SK-N-SH treated with all-trans-retinoic acid at 6 μM for 48 hours (cell line): Measurements from ENCODE around the gene ZSCAN1.

ENCODE experiments used
- ATAC-seq: fragments of 200-7000 bp; cut with Tn5 transposase; 3 replicates; pipeline ENCODE4 v1.9.1; 2020; ENCODE audit warnings: mild to moderate bottlenecking, moderate library complexity
- ARNTL ChIP-seq: fragments of 450-650 bp; formaldehyde crosslinking; IDR thresholded peaks from 2 replicates; pipeline ENCODE4 v1.5.0; 2020; ENCODE audit warnings: low read depth, mild to moderate bottlenecking, moderate library complexity, borderline replicate concordance
- CSDC2 ChIP-seq: fragments of 250-450 bp; sonication (Bioruptor Pico); IDR thresholded peaks from 2 replicates; pipeline ENCODE4 v1.5.0; 2020; ENCODE audit warnings: mild to moderate bottlenecking, moderate library complexity
- ESRRG ChIP-seq: fragments of 250-450 bp; sonication (Bioruptor Pico); IDR thresholded peaks from 2 replicates; pipeline ENCODE4 v1.6.1; 2021; ENCODE audit warnings: mild to moderate bottlenecking
- GLIS3 ChIP-seq: fragments of 250-450 bp; sonication (Bioruptor Pico); IDR thresholded peaks from 2 replicates; pipeline ENCODE4 v1.5.0; 2020; ENCODE audit warnings: mild to moderate bottlenecking, moderate library complexity
- ISL1 ChIP-seq: fragments of 250-450 bp; sonication (Bioruptor Pico); IDR thresholded peaks from 2 replicates; pipeline ENCODE4 v2.1.2; 2022; ENCODE audit warnings: mild to moderate bottlenecking, moderate library complexity
- OSR1 ChIP-seq: fragments of 250-450 bp; sonication (Bioruptor Pico); IDR thresholded peaks from 2 replicates; pipeline ENCODE4 v1.8.0; 2022; ENCODE audit warnings: moderate library complexity, mild to moderate bottlenecking, inconsistent platforms
- PATZ1 ChIP-seq: fragments of 250-450 bp; sonication (Bioruptor Pico); IDR thresholded peaks from 2 replicates; pipeline ENCODE4 v1.8.0; 2020; ENCODE audit warnings: mild to moderate bottlenecking, moderate library complexity, borderline replicate concordance
- PPARA ChIP-seq: fragments of 250-450 bp; sonication (Bioruptor Pico); IDR thresholded peaks from 2 replicates; pipeline ENCODE4 v1.5.0; 2020; ENCODE audit warnings: mild to moderate bottlenecking, borderline replicate concordance
- RARB ChIP-seq: fragments of 250-450 bp; sonication (Bioruptor Pico); IDR thresholded peaks from 2 replicates; pipeline ENCODE4 v1.8.0; 2021; ENCODE audit warnings: mild to moderate bottlenecking, moderate library complexity
- SNAI2 ChIP-seq: fragments of 250-450 bp; sonication (Bioruptor Pico); IDR thresholded peaks from 2 replicates; pipeline ENCODE4 v1.5.0; 2020; ENCODE audit warnings: mild to moderate bottlenecking, moderate library complexity
- TCF4 ChIP-seq: fragments of 250-450 bp; sonication (Bioruptor Pico); IDR thresholded peaks from 2 replicates; pipeline ENCODE4 v1.8.0; 2021; ENCODE audit warnings: mild to moderate bottlenecking, moderate library complexity, borderline replicate concordance
- TOX ChIP-seq: fragments of 250-450 bp; sonication (Bioruptor Pico); IDR thresholded peaks from 2 replicates; pipeline ENCODE4 v1.8.0; 2021; ENCODE audit warnings: mild to moderate bottlenecking, moderate library complexity, borderline replicate concordance
- TSHZ2 ChIP-seq: fragments of 250-450 bp; sonication (Bioruptor Pico); IDR thresholded peaks from 2 replicates; pipeline ENCODE4 v1.5.0; 2020; ENCODE audit warnings: mild to moderate bottlenecking, moderate library complexity
- ZC3H10 ChIP-seq: fragments of 250-450 bp; sonication (Bioruptor Pico); IDR thresholded peaks from 2 replicates; pipeline ENCODE4 v1.5.1; 2021; ENCODE audit warnings: mild to moderate bottlenecking, moderate library complexity
- ZFP3 ChIP-seq: fragments of 250-450 bp; sonication (Bioruptor Pico); IDR thresholded peaks from 2 replicates; pipeline ENCODE4 v1.5.0; 2020; ENCODE audit warnings: mild to moderate bottlenecking, moderate library complexity
- ZFP30 ChIP-seq: fragments of 450-650 bp; formaldehyde crosslinking; IDR thresholded peaks from 2 replicates; pipeline ENCODE4 v1.5.0; 2022; ENCODE audit warnings: mild to moderate bottlenecking, moderate library complexity
- ZNF565 ChIP-seq: fragments of 450-650 bp; formaldehyde crosslinking; conservative IDR thresholded peaks from 2 replicates; pipeline ENCODE4 v1.5.0; 2020; ENCODE audit warnings: low read depth, mild to moderate bottlenecking, moderate library complexity
- ZNF70 ChIP-seq: fragments of 450-650 bp; formaldehyde crosslinking; IDR thresholded peaks from 2 replicates; pipeline ENCODE4 v1.5.0; 2020; ENCODE audit warnings: mild to moderate bottlenecking, moderate library complexity
- ZNF8 ChIP-seq: fragments of 450-650 bp; formaldehyde crosslinking; IDR thresholded peaks from 2 replicates; pipeline ENCODE4 v1.5.0; 2020; ENCODE audit warnings: mild to moderate bottlenecking, moderate library complexity
- TF ChIP-seq, protein P1 (sequence below): fragments of 250-450 bp; sonication (Bioruptor Pico); IDR thresholded peaks from 2 replicates; pipeline ENCODE4 v1.5.1; 2020; ENCODE audit warnings: low read depth, mild to moderate bottlenecking, moderate library complexity
- TF ChIP-seq, protein P2 (sequence below): fragments of 250-450 bp; sonication (Bioruptor Pico); IDR thresholded peaks from 2 replicates; pipeline ENCODE4 v1.8.0; 2021; ENCODE audit warnings: low read depth, mild to moderate bottlenecking, moderate library complexity, borderline replicate concordance

Gene ZSCAN1

DNA sequence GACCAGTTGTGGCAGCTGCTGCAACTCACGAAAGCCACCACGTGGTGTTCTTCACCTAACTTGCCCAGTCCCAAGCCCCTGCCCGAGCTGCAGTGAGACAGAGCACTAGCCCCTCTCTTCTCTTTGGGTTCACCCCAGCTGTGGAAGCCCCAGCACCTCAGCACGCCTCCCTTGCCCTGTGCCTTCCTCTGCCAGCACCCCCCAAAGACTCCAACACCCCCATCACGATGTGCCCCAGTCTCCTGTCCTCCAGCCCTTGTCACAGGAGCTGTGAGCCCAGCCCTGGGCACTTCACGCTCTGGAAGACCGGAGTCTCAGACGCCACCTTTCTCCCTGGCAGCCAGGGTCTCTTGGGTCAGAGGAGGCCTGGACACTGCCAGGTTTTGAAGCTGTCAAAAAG is 23.0 kb downstream of the ZSCAN1 start (continued):
- TF ChIP-seq, protein P1, sequence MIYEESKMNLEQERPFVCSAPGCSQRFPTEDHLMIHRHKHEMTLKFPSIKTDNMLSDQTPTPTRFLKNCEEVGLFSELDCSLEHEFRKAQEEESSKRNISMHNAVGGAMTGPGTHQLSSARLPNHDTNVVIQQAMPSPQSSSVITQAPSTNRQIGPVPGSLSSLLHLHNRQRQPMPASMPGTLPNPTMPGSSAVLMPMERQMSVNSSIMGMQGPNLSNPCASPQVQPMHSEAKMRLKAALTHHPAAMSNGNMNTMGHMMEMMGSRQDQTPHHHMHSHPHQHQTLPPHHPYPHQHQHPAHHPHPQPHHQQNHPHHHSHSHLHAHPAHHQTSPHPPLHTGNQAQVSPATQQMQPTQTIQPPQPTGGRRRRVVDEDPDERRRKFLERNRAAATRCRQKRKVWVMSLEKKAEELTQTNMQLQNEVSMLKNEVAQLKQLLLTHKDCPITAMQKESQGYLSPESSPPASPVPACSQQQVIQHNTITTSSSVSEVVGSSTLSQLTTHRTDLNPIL (CRISPR knock-in tag) = no peak

GRCh38 chr19:58058467-58058866 is 24.6 kb downstream of the ZSCAN1 start:
- TF ChIP-seq ARNTL = no peak
- TF ChIP-seq ISL1 (CRISPR knock-in tag) = no peak
- no peak for TF ChIP-seq RARB (CRISPR knock-in tag)
- no peak for TF ChIP-seq TCF4 (CRISPR knock-in tag)
- no peak for TF ChIP-seq GLIS3 (CRISPR knock-in tag)
- TF ChIP-seq, all 23 proteins: peak for 0
- ATAC-seq = no peak

GRCh38 chr19:58059003-58059670 is 25.3 kb downstream of the ZSCAN1 start, which contains the start of gene ZNF135:
TSS of gene ZNF135 (plus strand) at chr19:58059282. CDS start at chr19:58060003, 721 bp downstream.
- ATAC-seq = peak; percentile 42; the same call in 1 of the 3 replicates
- TF ChIP-seq ZFP30 (CRISPR knock-in tag) = no peak
- TF ChIP-seq ESRRG (CRISPR knock-in tag) = no peak
- TF ChIP-seq, protein P2, sequence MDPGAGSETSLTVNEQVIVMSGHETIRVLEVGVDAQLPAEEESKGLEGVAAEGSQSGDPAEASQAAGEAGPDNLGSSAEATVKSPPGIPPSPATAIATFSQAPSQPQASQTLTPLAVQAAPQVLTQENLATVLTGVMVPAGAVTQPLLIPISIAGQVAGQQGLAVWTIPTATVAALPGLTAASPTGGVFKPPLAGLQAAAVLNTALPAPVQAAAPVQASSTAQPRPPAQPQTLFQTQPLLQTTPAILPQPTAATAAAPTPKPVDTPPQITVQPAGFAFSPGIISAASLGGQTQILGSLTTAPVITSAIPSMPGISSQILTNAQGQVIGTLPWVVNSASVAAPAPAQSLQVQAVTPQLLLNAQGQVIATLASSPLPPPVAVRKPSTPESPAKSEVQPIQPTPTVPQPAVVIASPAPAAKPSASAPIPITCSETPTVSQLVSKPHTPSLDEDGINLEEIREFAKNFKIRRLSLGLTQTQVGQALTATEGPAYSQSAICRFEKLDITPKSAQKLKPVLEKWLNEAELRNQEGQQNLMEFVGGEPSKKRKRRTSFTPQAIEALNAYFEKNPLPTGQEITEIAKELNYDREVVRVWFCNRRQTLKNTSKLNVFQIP (CRISPR knock-in tag) = no peak
- no peak for TF ChIP-seq ZC3H10 (CRISPR knock-in tag)
- no peak for TF ChIP-seq ZFP3 (CRISPR knock-in tag)
- TF ChIP-seq ZNF70 (CRISPR knock-in tag) = no peak
- TF ChIP-seq OSR1 (CRISPR knock-in tag) = no peak
- TF ChIP-seq PATZ1 = no peak
- TF ChIP-seq PPARA = no peak
- TF ChIP-seq, protein P1 (CRISPR knock-in tag) = no peak
- TF ChIP-seq ZNF8 (CRISPR knock-in tag) = no peak
- TF ChIP-seq TSHZ2 (CRISPR knock-in tag) = no peak
- no peak for TF ChIP-seq TOX (CRISPR knock-in tag)
- no peak for TF ChIP-seq ZNF565
- no peak for TF ChIP-seq CSDC2 (CRISPR knock-in tag)

GRCh38 chr19:58059671-58060078 is 25.9 kb downstream of the ZSCAN1 start:
- no peak for TF ChIP-seq ISL1 (CRISPR knock-in tag)
- TF ChIP-seq TSHZ2 (CRISPR knock-in tag) = no peak
- TF ChIP-seq, protein P2 (CRISPR knock-in tag) = no peak
- TF ChIP-seq PPARA = no peak
- no peak for TF ChIP-seq SNAI2 (CRISPR knock-in tag)
- no peak for TF ChIP-seq ZNF565
- ATAC-seq = no peak
